ENCODE results near the gene CPPED1.

Gene CPPED1

DNA sequence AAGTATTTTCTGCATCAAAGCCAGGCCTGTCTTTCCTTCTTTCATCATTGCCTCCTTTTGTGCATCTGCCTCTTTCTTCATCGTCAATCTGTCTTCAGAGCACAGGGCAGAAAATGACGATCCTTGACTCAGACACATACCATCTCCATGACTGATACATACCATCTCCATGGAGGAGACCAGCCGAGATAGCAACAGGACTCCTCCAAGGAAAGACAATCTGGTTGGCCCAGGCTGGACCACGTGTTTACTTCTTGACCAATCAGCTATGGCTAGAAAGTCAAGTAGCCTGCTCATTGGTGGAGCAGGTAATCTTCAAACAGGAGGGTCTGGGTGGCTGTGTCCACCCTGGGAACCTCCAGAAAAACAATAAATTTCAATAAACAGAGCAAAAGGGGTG, 164.6 kb downstream of the CPPED1 start:
- peak; percentile 95 for DNase-seq
- no peak overlapping the region for H3K4me3 ChIP-seq (ENCODE audit: low read depth, low read length)
- in situ Hi-C loops (cut with HindIII; ENCODE audit: low pct_ligation_motif_present, low sequenced_read_pairs): no loop called here
- peak overlapping the region; percentile 54 for H3K27ac ChIP-seq
- no peaks in the 10 kb centered on the region for H3K27me3 ChIP-seq (replicated peaks)
- no peaks in the 10 kb centered on the region for H3K36me3 ChIP-seq (replicated peaks)
- TF ChIP-seq, protein P1, sequence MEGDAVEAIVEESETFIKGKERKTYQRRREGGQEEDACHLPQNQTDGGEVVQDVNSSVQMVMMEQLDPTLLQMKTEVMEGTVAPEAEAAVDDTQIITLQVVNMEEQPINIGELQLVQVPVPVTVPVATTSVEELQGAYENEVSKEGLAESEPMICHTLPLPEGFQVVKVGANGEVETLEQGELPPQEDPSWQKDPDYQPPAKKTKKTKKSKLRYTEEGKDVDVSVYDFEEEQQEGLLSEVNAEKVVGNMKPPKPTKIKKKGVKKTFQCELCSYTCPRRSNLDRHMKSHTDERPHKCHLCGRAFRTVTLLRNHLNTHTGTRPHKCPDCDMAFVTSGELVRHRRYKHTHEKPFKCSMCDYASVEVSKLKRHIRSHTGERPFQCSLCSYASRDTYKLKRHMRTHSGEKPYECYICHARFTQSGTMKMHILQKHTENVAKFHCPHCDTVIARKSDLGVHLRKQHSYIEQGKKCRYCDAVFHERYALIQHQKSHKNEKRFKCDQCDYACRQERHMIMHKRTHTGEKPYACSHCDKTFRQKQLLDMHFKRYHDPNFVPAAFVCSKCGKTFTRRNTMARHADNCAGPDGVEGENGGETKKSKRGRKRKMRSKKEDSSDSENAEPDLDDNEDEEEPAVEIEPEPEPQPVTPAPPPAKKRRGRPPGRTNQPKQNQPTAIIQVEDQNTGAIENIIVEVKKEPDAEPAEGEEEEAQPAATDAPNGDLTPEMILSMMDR (IDR thresholded peaks at IDR 0.05; ENCODE audit: low read depth, low read length, missing control alignments): no peak

DNA sequence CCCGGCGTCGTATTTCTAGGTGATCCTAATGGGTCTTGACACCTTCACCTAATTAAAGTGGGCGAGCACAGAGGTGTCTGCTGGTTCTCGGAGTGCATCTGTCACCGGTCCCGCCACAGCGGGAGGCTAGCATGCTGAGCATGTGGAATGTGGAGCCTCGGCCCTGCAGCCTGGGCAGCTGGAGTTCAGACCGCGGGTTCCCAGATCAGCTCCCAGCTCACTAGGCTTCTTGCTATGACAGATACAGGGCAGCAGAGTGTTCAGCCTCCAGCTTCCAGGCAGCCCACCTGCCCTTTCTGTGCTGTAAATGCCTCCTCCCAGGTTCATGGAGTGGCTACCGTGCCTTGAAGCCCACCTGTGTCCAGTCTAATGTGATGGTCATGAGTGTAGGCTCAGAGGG, 166.7 kb downstream of the CPPED1 start:
- no peaks in the 10 kb centered on the region for H3K27me3 ChIP-seq (replicated peaks)
- in situ Hi-C loops (cut with HindIII; ENCODE audit: low pct_ligation_motif_present, low sequenced_read_pairs): no loop called here
- peak; percentile 4 for DNase-seq
- TF ChIP-seq, protein P1 (IDR thresholded peaks at IDR 0.05; ENCODE audit: low read depth, low read length, missing control alignments): no peak
- H3K36me3 ChIP-seq (replicated peaks): no peaks in the 10 kb centered on the region
- H3K27ac ChIP-seq: no peak overlapping the region
- no peak overlapping the region for H3K4me3 ChIP-seq (ENCODE audit: low read depth, low read length)

DNA sequence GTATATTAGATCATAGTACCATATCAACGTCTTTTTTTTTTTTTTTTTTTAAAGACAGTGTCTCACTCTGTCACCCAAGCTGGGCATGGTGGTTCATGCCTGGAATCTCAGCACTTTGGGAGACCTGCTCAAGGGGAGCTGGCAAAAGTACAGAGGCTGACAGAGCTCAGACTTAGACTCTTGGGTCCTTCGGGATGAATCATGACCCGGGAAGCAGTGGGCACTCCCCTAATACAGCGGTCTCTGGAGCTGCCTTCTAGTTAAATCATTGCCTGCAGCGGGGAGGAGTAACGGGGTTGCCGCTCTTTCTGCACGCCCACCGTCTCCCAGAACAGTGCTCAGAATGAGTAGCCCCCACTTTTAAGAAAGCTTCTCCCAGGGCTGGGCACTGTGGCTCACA, 174.4 kb downstream of the CPPED1 start:
- in situ Hi-C loops (cut with HindIII; ENCODE audit: low pct_ligation_motif_present, low sequenced_read_pairs): no loop called here
- Histone ChIP-seq H3K4me3 (ENCODE audit: low read depth, low read length) (no peak overlapping the region), H3K27me3 (replicated peaks) (no peaks in the 10 kb centered on the region), H3K27ac (no peak overlapping the region), H3K36me3 (replicated peaks) (no peaks in the 10 kb centered on the region)
- no peak for DNase-seq
- TF ChIP-seq, protein P1 (IDR thresholded peaks at IDR 0.05; ENCODE audit: low read depth, low read length, missing control alignments): no peak

DNA sequence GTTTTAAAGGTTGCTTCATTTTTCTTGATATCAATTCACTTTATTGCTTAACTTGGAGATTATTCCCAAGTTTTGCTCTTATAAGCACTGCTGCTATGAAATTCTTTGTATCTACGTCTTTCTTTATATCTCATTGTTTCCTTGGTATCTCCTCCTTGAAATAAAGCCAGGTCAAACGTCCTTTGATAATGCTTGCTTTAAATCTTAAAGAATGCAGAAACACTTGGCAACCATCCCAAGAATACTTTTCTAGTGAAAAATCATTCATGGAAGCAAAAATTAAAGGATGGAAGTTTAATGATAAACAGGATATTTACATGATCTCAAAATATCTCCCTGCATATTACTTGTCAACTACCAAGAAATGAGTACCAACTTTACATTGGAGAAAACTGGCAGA, 175.2 kb downstream of the CPPED1 start:
- no peak for DNase-seq
- H3K36me3 ChIP-seq (replicated peaks): no peaks in the 10 kb centered on the region
- H3K27ac ChIP-seq: no peak overlapping the region
- H3K27me3 ChIP-seq (replicated peaks): no peaks in the 10 kb centered on the region
- in situ Hi-C loops (cut with HindIII; ENCODE audit: low pct_ligation_motif_present, low sequenced_read_pairs): no loop called here
- TF ChIP-seq, protein P1 (IDR thresholded peaks at IDR 0.05; ENCODE audit: low read depth, low read length, missing control alignments): no peak
- H3K4me3 ChIP-seq (ENCODE audit: low read depth, low read length): no peak overlapping the region

DNA sequence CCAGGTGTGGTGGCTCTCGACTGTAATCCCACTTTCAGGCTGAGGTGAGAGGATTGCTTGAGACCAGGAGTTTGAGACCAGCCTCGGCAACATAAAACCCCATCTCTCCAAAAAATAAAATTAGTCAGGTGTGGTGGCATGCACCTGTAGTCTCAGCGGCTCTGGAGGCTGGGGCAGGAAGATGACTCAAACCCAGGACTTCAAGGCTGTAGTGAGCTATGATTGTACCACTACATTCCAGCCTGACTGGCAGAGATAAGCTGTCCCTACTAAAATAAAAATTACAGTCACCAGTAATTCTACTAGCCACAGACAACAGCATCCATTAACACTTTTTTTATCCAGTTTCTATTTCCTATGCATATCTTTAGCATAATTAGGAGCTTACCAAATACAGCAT, 176.3 kb downstream of the CPPED1 start:
- in situ Hi-C loops (cut with HindIII; ENCODE audit: low pct_ligation_motif_present, low sequenced_read_pairs): no loop called here
- DNase-seq: no peak
- TF ChIP-seq, protein P1 (IDR thresholded peaks at IDR 0.05; ENCODE audit: low read depth, low read length, missing control alignments): no peak
- Histone ChIP-seq H3K36me3 (replicated peaks) (no peaks in the 10 kb centered on the region), H3K27me3 (replicated peaks) (no peaks in the 10 kb centered on the region), H3K27ac (no peak overlapping the region), H3K4me3 (ENCODE audit: low read depth, low read length) (no peak overlapping the region)

DNA sequence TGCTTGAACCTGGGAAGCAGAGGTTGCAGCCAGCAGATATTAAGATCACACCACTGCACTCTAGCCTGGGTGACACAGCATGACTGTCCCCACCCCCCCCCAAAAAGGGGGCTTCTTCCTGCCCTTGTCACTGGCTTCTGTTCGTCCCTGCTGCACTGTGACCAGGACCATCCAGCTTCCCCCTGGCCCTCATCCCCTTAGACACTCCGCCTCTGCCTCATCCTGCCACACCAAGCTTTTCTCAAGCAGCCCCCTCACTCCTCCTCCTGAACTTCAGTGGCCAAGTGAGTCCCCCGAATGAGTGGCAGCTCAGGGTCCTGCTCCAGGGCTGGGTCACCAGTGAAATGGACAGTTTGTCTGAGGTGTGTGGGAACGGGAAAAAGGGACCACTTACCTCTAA, 177.3 kb downstream of the CPPED1 start:
- DNase-seq: no peak
- H3K27ac ChIP-seq: no peak overlapping the region
- H3K27me3 ChIP-seq (replicated peaks): no peaks in the 10 kb centered on the region
- no peaks in the 10 kb centered on the region for H3K36me3 ChIP-seq (replicated peaks)
- in situ Hi-C loops (cut with HindIII; ENCODE audit: low pct_ligation_motif_present, low sequenced_read_pairs): no loop called here
- H3K4me3 ChIP-seq (ENCODE audit: low read depth, low read length): no peak overlapping the region
- TF ChIP-seq, protein P1 (IDR thresholded peaks at IDR 0.05; ENCODE audit: low read depth, low read length, missing control alignments): no peak
